ENCODE data around the gene ODC1. TPM values are rescaled to one million over a fixed set of nuclear protein-coding genes. Genes with fewer than 3 reads are reported as not detected.

Gene ODC1
- total RNA-seq = 154 and 280 TPM in 2 replicates

DNA sequence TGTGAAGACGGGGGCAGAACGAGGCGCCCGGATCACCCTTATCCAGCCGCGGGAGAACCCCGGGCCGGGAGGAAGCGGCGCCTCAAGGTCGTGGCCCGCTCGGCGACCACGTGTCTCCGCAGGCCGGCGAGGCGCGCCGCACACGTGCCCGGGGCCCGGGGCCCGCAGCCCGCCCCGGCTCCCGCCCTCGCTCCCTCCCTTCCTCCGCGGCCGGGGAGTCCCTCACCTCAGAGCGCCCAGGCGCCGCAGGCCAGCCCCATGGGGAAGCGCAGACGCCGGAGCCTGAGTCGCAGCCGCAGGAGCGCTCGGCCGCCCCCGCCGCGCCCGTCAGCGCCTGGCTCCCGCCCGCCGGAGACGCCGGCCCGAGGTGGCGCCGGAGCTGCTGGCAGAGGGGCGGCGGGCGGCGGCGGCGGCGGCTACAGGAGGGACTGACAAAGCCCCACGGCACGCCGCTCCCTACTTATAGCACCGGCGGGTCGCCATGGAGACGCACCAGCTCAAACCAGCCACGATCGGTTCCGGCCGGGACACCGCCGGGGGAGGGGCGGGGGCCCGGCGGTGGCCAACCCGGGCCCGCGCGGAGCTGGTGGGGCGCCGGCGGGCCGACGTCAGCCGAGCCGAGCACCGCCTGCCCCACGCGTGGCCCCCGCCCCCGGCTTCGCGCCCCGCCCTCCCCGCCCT lies at the start of gene ODC1:
ODC1 (minus strand) TSS at position 433 of the 681 bp plus-strand sequence. CDS start 3,295 bp downstream, outside the sequence.

Small RNAs within 50 kb of the gene (small RNA-seq; reads per million reads assigned to genes)
- 44.5 reads per million, percentile 98 among the genes with 10 or more reads in this experiment for gene SNORA80B

Other genes starting within 250 kb of the ODC1 start
- gene HPCAL1, start 145.4 kb downstream of the ODC1 start, total RNA-seq = 23.1 and 87.2 TPM in 2 replicates
- 38.6 and 53.2 TPM in 2 replicates for gene NOL10, start 241.6 kb upstream of the ODC1 start, total RNA-seq

Data from subcutaneous preadipocyte (primary cell).